Activated CD8-positive, alpha-beta T cell treated with anti-CD3 and anti-CD28 coated beads for 36 hours (primary cell): Measurements from ENCODE around the gene TDP2. TPM values are rescaled to one million over a fixed set of nuclear protein-coding genes. Genes with fewer than 3 reads are reported as not detected.
"Not testable (repeated sequence)": the region's sequence is repeated elsewhere in the genome, so short reads cannot be mapped to it uniquely, and the experiment has no call there.

Experiments
- ATAC-seq: fragments of 200-7000 bp; cut with Tn5 transposase; one replicate; pipeline ENCODE4 v1.10.0; 2021; ENCODE audit warnings: mild to moderate bottlenecking, moderate library complexity
- CTCF ChIA-PET: fragments of 350-600 bp; sonication (Branson Sonifier 250); formaldehyde crosslinking; loops from one replicate; lab custom pipeline; 2021; ENCODE audit warnings: antibody characterized with exemption; lab: Charles Lee
- POLR2A ChIA-PET: fragments of 350-600 bp; sonication (Branson Sonifier 250); formaldehyde crosslinking; loops from one replicate; lab custom pipeline; 2021; ENCODE audit warnings: antibody characterized with exemption; lab: Charles Lee
- DNase-seq: peaks from one replicate; pipeline ENCODE4 v3.0.0-alpha.2; 2020
- H3K27ac Mint-ChIP-seq: one replicate; pipeline ENCODE4 v1.8.0; 2021; ENCODE audit warnings: mild to moderate bottlenecking, mixed read lengths
- H3K27me3 Mint-ChIP-seq: one replicate; pipeline ENCODE4 v1.8.0; 2021; ENCODE audit warnings: mixed read lengths
- H3K36me3 Mint-ChIP-seq: one replicate; pipeline ENCODE4 v1.8.0; 2021; ENCODE audit warnings: low read depth, mixed read lengths
- H3K4me1 Mint-ChIP-seq: one replicate; pipeline ENCODE4 v1.8.0; 2021; ENCODE audit warnings: low read depth, mixed read lengths
- H3K4me3 Mint-ChIP-seq: one replicate; pipeline ENCODE4 v1.8.0; 2021; ENCODE audit warnings: mild to moderate bottlenecking, moderate library complexity, mixed read lengths
- H3K9me3 Mint-ChIP-seq: one replicate; pipeline ENCODE4 v1.8.0; 2021; ENCODE audit warnings: mixed read lengths
- CTCF ChIP-seq: fragments of 200-600 bp; IDR thresholded peaks from one replicate; pipeline ENCODE4 v1.8.0; 2022; ENCODE audit warnings: antibody characterized with exemption, mild to moderate bottlenecking
- intact Hi-C: fragments of 100-400 bp; cut with micrococcal nuclease; formaldehyde crosslinking; loops from one replicate; pipeline ENCODE4 v1.10.0; 2022
- total RNA-seq, 2 experiments: library from RNA; stranded (reverse); gene quantifications; one replicate each; pipeline ENCODE4 v1.2.3, GENCODE V29; 2021

Gene TDP2
- total RNA-seq, 2 experiments from 2014 or later: 37.4 to 39.8 TPM

GRCh38 chr6:24695635-24696034 lies 28.9 kb upstream of the TDP2 start:
- POLR2A ChIA-PET, H3K27me3 Mint-ChIP-seq, H3K4me3 Mint-ChIP-seq, H3K27ac Mint-ChIP-seq, H3K9me3 Mint-ChIP-seq: not testable (repeated sequence)
- DNase-seq (peak; percentile 61), ATAC-seq (peak; percentile 68)
- intact Hi-C loops: loop anchor here (1.0 kb wide), 1 partner anchor 114 kb away; no protein-coding TSS in a partner anchor
- Mint-ChIP-seq H3K4me1 (peaks cover 44% of the 10 kb centered on the region), H3K36me3 (peaks cover 11% of the 10 kb centered on the region)
- CTCF ChIA-PET: interaction anchor here (0.6 to 13.2 kb wide), 8 partner anchors 11 to 323 kb away, joined by 3 to 141 read pairs (median 3); no protein-coding TSS in a partner anchor
- TF ChIP-seq CTCF: peak; percentile 62

GRCh38 chr6:24694198-24694597 lies 27.5 kb upstream of the TDP2 start:
- intact Hi-C loops: no loop called here
- ChIA-PET POLR2A (no interaction called here), CTCF (interaction anchor here (0.9 to 13.2 kb wide), 3 partner anchors 27 to 147 kb away, joined by 4 to 141 read pairs (median 5); partner anchors contain the start of genes ACOT13 and TDP2)
- ATAC-seq: no peak
- Mint-ChIP-seq H3K36me3 (peaks cover 6% of the 10 kb centered on the region), H3K27ac (no peak overlapping the region), H3K4me3 (no peak overlapping the region), H3K27me3 (no peaks in the 10 kb centered on the region), H3K4me1 (peaks cover 30% of the 10 kb centered on the region), H3K9me3 (no peaks in the 10 kb centered on the region)
- TF ChIP-seq CTCF: no peak
- DNase-seq: no peak

GRCh38 chr6:24692848-24693592 lies 26.3 kb upstream of the TDP2 start:
- DNase-seq (no peak), ATAC-seq (peak; percentile 55)
- peak overlapping the region; percentile 3 for H3K27ac Mint-ChIP-seq
- CTCF ChIA-PET: interaction anchor here (1.1 to 13.2 kb wide), 4 partner anchors 9 to 146 kb away, joined by 3 to 141 read pairs (median 4); partner anchors contain the start of genes ACOT13 and TDP2
- H3K4me3 Mint-ChIP-seq: no peak overlapping the region
- peaks cover 28% of the 10 kb centered on the region for H3K4me1 Mint-ChIP-seq
- POLR2A ChIA-PET: interaction anchor here (0.7 kb wide), 1 partner anchor 26 kb away, joined by 3 read pairs; the partner anchor contains the start of genes ACOT13 and TDP2
- H3K27me3 Mint-ChIP-seq: no peaks in the 10 kb centered on the region
- TF ChIP-seq CTCF: no peak
- intact Hi-C loops: no loop called here
- no peaks in the 10 kb centered on the region for H3K36me3 Mint-ChIP-seq
- H3K9me3 Mint-ChIP-seq: no peaks in the 10 kb centered on the region

- H3K4me1 Mint-ChIP-seq: peaks cover 28% of the 10 kb centered on the region
- no peak overlapping the region for H3K27ac Mint-ChIP-seq
- ChIA-PET CTCF (interaction anchor here (1.1 to 13.2 kb wide), 3 partner anchors 8 to 110 kb away, joined by 3 to 141 read pairs (median 3); partner anchors contain the start of genes ACOT13 and TDP2), POLR2A (interaction anchor here (1.3 kb wide), 1 partner anchor 10 kb away, joined by 3 read pairs; no protein-coding TSS in a partner anchor)
- H3K9me3 Mint-ChIP-seq: no peaks in the 10 kb centered on the region
- intact Hi-C loops: no loop called here
- H3K4me3 Mint-ChIP-seq: no peak overlapping the region
- no peaks in the 10 kb centered on the region for H3K27me3 Mint-ChIP-seq
- TF ChIP-seq CTCF: no peak
- DNase-seq (no peak), ATAC-seq (no peak)
- H3K36me3 Mint-ChIP-seq: peaks cover under 1% of the 10 kb centered on the region
These were observed 25.7 kb upstream of the TDP2 start for GRCh38 chr6:24692415-24692814.
